SKM-1 treated with dmso at 0.1 percent for 144 hours (cell line): ENCODE measurements around the gene HHAT.

ENCODE experiments used
- DNase-seq: peaks from one replicate; lab custom pipeline; 2025; ENCODE audit not compliant: unreplicated experiment; lab: John Stamatoyannopoulos, UW

HHAT gene

DNA sequence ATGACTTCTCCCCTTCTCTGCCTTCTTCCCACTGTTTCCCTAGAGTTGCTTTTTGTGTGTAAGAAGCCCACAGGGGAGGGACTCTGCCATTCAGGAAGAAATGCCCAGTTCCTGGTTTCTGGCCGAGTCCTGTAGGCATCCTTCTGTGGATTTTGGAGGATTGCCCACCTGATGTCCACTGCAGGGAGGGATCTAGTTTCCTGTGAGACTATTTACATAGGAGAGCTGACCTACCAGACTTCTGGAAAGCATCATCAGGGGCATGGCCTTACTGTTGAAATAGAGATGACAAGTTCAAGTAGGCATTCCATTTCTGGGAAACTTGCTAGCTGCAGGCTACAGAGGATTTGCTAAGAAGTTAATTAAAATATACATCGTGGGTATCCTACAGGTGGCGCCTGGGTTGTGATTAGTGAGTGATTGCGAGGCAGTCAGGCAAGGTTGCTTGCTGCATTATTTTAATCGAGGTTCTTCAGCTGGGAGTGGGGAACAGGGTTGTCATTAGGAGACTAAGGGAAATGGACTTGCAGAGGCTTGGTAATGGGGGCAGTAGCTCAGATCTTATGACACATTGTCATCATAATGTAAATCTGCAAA is 148.7 kb downstream of the HHAT start:
- DNase-seq, result no peak

GRCh38 chr1:210478820-210479219 is 150.1 kb downstream of the HHAT start:
- no peak for DNase-seq

DNA sequence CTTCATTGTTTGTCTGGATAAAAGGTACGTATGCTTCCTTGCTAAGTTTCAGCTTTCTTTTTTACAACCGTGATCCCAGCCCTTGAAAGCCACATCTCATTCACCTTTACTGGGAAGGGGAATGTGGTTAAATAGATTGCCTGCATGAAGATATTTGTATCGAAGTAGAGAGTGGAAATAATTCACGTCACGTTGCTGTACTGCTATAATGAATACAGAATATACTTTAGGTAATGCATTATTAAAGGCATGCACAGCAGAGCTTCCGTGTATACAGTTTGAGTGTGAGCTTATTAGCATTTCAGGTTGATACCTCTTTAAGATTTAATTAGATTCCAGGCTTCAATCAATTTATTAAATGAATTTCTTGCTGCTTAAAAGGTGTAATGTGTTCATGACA is 153.8 kb downstream of the HHAT start:
- no peak for DNase-seq

- no peak for DNase-seq
Observed at GRCh38 chr1:210482945-210483617, 154.4 kb downstream of the HHAT start.

GRCh38 chr1:210483821-210484220 is 155.1 kb downstream of the HHAT start:
- DNase-seq, result no peak

DNA sequence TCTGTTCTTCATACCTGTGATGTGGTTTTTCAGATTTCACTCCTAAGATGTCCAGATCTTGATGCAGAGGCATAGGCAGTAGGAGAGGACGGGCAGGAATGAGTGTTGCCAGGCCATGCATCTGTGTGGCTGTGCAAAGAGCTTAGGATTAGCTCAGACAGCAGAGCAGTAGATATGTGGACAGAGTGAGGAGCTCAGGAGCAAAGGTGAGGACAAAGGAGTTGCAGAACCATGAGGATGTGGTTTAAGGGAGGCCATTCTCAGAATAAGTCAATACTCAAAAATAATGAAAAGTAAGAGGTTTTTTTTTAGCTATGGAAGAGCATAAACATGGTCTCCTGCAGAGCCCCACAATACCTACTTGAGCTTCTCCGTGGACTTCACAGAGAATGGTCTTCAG is 158.3 kb downstream of the HHAT start:
- DNase-seq, result no peak

DNA sequence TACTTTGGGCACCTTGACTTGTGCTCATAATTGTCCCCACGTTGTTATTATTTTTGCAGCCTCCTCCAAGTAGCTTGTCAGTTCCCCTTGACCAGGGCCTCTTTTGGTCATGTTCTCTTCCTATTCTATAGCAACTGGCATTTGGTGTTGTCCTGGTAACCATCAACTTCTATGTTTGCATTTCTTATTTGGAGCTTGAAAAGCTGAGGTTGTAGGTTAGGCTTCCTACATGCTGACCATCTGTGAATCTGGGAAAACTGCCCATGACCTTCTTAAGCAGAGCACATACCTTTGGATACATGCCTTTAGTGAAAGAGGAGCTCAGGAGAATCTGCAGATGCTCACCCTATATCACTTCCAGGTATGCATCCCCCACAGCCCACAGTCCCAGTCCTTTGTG is 160.8 kb downstream of the HHAT start:
- DNase-seq, result no peak

DNA sequence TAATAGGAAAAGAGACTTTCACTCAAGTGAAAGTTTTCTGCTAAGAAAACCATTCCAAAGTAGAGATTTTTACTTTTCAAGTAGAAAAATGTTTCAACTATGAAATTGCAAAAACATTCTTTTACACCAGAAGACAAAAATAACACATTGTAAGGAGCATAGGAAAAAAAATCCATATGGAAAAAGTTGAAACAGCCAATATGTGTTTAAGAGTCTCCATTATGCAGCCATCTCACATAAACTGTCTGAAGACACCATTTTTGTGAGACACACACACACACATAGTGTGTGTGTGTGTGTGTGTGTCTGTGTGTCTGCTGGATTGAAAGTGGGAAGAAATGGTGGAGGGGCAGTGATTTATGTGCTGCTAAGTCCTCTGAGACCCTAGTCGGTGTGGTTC is 162.1 kb downstream of the HHAT start:
- no peak for DNase-seq

DNA sequence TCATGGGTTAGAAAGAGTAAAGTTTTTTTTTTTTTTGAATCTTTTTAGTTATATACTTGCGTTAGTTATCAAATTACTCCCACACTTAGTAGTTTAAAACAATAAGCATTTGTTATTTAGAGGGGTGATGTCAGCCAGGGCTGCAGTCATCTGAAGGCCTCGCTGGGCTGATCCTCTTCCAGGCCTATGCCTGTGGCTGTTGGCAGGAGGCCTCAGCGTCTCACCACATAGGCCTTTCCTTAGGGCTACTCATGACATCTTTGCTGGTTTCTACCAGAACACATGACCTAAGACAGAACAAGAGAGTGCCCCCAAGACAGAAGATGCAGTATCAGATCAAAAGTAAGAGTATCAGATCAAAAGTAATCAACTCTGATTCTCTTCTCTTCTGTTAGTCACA is 167.4 kb downstream of the HHAT start:
- no peak for DNase-seq

DNA sequence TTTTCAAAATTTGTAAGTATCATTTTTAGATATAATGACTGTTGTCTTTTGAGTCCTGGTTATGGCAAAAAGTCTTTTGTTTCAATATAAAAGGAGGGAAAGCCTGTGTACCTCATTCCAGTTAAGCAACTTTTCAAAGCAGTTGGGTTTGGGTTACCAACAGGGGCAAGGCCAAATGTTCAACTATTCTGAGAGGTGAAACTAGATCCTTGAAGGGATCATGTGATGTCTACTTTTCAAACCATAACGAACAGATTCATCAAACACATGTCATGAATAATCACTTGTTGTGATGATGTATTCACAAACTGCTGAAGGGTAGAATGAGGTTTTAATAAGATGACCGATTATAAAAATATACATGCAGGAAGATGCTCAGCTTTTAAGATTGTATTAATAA is 171.3 kb downstream of the HHAT start:
- no peak for DNase-seq

GRCh38 chr1:210500831-210501230 is 172.1 kb downstream of the HHAT start:
- no peak for DNase-seq

DNA sequence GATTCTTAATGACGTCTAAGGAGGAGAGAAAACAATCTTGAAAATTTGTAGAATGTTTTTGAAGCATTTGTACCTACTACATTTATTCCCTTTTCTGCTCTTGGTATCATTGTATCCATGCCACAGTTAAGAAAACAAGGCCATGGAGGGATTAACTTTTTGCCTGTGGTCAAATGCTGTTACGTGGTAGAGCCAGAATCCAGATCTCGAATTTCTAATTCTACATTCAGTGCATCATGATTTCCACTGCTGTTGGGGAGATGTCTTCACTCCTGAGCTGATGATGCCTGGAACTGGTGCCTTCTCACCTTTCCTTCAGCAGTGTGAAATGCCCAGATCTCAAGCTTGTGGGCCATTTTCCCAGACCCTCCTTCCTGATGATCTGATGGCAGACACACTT is 175.6 kb downstream of the HHAT start:
- DNase-seq, result no peak

DNA sequence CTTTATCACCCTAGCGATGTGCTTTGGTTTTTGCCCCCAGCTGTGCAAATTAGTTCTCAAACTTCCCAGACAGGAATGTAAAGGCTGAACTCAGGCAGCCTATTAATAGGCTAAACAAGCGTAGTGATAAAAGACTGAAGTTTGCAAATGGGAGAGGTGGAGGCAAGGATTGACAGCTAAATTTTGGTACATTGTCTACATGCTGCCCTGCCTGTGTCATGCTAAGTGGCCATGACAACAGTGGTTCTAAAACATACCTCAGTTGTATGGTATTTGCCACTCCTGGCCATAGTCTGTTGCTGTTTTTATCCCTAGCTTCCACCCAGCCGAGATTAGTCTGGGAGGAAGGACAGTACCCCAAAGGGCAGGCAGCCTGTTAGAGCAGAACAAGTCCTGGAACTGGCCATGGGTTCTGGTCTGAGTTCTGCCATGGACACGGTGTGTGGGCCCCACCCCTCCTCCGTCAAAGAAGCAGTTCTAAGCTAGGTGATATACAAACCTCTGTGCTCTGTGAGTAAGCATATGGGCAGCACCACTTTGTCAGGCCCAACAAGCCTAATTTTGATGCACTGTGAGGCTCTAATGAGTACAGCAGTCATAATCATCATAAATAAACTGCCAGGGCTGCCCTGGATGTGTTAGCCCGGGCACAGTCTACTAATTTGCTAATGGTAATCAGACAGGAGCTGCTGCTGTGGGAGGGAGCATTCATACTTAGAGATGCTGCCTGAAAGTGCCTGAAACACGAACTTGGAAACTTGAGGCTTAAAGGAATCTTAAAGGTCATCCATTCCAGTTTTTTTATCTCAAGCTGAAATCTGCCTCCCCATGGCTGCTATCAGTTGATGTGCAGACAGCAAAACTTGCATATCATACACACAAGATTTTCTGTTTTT is 177.1 kb downstream of the HHAT start:
- no peak for DNase-seq

GRCh38 chr1:210506689-210507088 is 178.0 kb downstream of the HHAT start:
- DNase-seq, result no peak

- DNase-seq, result no peak
Observed at GRCh38 chr1:210516092-210516656, 187.5 kb downstream of the HHAT start.

DNA sequence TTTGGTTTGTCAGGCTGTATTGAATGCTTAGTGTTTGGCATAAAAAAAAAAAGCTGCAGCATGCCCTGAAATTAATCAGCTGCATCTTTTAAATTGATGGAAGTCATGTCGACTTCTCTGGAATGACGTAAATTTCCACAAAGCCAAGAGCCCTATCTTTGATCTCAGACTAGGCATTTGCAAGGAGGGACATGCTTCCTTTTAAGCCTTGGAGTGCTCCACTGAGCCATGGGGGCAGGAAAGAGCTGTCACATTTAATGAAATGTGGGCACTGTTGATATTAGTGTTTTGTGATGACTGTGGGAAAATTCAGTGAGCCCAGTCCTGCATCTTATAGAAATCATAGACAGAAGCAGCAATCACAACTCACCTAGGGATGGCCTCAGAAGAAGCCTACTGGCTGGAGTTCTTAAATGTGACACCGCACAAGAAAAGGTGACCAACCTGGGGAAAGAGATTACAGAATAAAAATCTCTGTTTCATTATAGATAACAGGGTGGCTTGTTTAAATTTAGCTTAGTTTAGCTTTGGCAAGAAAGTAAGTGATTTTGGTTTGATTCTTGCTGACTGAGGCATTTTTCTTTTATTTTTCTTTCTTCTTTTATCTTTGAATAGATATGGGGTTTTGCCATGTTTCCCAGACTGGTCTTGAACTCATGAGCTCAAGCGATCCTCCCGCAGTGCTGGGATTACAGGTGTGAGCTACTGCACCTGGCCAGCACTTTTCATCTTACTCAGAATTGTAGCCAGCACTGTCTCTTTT is 188.2 kb downstream of the HHAT start:
- no peak for DNase-seq

- DNase-seq, result no peak
Observed at GRCh38 chr1:210523830-210524229, 195.1 kb downstream of the HHAT start.

DNA sequence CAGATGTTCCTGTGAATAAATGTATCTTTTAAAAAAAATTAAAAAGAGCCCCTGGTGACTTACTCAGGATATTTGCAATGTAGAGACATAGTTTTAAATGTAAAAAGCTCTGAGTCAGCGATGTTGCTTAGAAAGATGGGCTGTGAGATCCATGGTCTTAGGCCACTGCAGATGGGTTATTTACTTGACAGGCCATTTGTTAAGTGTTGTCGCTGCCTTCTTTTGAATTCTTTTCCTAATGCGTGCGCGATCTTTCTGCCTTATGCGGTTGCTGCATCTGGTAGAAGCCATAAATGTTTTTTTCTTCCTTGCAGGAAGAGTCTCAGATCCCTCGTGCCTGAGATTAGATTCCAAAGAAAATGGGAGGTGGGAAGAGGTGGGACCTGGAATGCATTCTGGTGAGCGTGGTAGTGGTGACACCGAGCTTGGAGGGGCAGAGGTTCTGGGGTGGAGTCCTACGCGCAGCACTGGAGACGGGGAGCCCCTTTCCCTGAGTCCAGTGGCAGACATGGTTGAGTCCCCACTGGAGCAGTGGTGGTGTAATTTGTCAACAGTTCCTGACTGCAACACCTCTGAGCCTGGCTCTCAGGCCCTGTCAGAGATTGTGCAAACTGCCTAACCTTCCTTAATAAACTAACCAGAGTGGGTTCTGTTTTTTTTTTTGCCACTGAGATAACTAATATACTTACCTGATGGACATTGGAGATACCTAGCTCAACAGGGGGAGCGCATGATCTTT is 197.2 kb downstream of the HHAT start:
- DNase-seq, result no peak

- no peak for DNase-seq
Observed at GRCh38 chr1:210527091-210527490, 198.4 kb downstream of the HHAT start.

DNA sequence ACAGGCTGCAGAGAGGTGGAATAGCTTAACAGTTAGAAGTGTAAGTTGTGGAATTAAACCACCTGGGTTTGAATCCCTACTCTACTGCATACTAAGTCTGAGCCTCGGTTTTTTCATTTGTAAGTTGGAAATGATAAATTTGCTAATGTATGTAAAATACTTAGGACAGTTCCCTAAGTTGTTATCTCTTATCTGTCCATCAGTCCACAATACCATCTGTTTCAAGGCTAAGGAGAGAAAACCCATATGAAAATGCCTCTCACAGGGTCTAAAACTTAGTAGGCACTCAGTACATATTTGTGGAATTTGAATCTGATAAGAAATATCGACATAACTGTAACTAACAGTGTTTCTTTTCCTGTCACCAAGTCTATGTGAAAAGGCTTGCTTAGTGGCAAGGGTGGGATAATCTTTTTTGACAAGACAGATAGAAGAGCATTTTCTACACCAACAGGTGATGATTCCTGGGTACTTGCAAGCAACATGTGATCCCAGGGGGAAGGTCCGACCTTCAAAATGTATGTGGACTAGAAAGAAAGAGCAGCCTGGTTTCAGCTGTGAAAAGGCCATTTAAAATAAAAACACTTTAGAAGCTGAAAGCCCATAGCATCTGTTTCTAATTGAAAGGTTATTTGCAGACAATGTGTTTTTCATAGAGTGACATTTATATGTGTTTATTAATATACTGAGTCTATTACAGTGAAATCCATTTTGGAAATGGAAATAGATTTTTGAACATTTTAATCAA is 202.9 kb downstream of the HHAT start:
- DNase-seq, result no peak
